Neural cell (in vitro differentiated cells): ENCODE results near the gene ARHGAP24.

Experiments used
- CTCF ChIP-seq: fragments of 450-650 bp; IDR thresholded peaks from 2 replicates; pipeline ENCODE4 v1.5.1; 2014; ENCODE audit warnings: antibody characterized with exemption, mild to moderate bottlenecking, moderate library complexity; ENCODE audit not compliant: poor library complexity, severe bottlenecking
- POLR2AphosphoS5 ChIP-seq: IDR thresholded peaks from 2 replicates; pipeline ENCODE4 v1.6.1; 2012
- REST ChIP-seq: IDR thresholded peaks from 2 replicates; pipeline ENCODE4 v1.6.1; 2012; ENCODE audit warnings: borderline replicate concordance

- TF ChIP-seq POLR2AphosphoS5, result no peak
- TF ChIP-seq CTCF, result no peak
- no peak for TF ChIP-seq REST
Measured at GRCh38 chr4:85938902-85939301, 464.0 kb downstream of the ARHGAP24 start.
